Adrenal gland (tissue), 5 donors: Measurements from ENCODE around the gene OR6N1.

Experiments used
- POLR2A ChIP-seq, 2 donors: fragments of 450-650 bp; IDR thresholded peaks; one replicate each; pipeline ENCODE4 v1.6.1; 2017; ENCODE audit warnings: antibody characterized with exemption in 2 of 2, mild to moderate bottlenecking in 2 of 2, moderate library complexity in 1 of 2
- TF ChIP-seq, protein P1 (sequence below), 6 experiments: fragments of 450-650 bp in 4 of 6; fragments of 200-600 bp in 2 of 6; sonication (generic) in 1 of 6; IDR thresholded peaks; 1 replicate in 5 of 6; 2 replicates in 1 of 6; pipeline versions ENCODE4 v1.5.1 to v1.8.0; 2016 to 2021; ENCODE audit warnings: antibody characterized with exemption in 6 of 6, mild to moderate bottlenecking in 2 of 6, moderate library complexity in 1 of 6
- donor health status: DM: no; HTN: no; CAD: no.

DNA sequence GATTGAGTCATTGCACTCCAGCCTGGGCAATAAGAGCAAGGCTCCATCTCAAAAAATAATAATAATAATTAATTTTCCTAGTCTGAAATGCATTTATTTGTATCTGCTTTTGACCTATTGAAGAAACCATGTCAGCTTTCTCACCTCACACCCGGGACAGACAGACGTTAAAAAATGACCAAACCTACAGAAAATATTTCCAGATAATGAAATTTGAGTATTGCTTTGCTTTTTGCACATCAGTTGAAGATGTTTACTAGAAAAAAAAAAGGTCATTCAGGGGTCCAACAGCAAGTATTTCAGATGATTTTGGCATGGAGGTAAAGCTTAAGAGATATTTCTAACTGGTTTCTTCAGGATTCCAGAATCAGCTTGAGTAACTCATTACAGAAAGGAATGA lies 17.6 kb downstream of the OR6N1 start, which contains the start of gene OR6K6:
- TF ChIP-seq, protein P1, sequence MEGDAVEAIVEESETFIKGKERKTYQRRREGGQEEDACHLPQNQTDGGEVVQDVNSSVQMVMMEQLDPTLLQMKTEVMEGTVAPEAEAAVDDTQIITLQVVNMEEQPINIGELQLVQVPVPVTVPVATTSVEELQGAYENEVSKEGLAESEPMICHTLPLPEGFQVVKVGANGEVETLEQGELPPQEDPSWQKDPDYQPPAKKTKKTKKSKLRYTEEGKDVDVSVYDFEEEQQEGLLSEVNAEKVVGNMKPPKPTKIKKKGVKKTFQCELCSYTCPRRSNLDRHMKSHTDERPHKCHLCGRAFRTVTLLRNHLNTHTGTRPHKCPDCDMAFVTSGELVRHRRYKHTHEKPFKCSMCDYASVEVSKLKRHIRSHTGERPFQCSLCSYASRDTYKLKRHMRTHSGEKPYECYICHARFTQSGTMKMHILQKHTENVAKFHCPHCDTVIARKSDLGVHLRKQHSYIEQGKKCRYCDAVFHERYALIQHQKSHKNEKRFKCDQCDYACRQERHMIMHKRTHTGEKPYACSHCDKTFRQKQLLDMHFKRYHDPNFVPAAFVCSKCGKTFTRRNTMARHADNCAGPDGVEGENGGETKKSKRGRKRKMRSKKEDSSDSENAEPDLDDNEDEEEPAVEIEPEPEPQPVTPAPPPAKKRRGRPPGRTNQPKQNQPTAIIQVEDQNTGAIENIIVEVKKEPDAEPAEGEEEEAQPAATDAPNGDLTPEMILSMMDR (IDR thresholded peaks at IDR 0.05): no peak
- TF ChIP-seq POLR2A (IDR thresholded peaks at IDR 0.05): no peak
